Kidney epithelial cell (primary cell): Measurements from ENCODE around the gene TUBA8. TPM values are rescaled to one million over a fixed set of nuclear protein-coding genes. Genes with fewer than 3 reads are reported as not detected.

ENCODE experiments used
- DNase-seq: peaks from one replicate; pipeline ENCODE4 v3.0.0-alpha.2; 2010; ENCODE audit warnings: low read depth
- H3K27me3 ChIP-seq: 2 replicates; pipeline ENCODE4 v1.6.0; 2011; ENCODE audit warnings: low read length; ENCODE audit not compliant: control insufficient read depth, insufficient read depth
- H3K36me3 ChIP-seq: 2 replicates; pipeline ENCODE4 v1.5.1; 2011; ENCODE audit warnings: low read length; ENCODE audit not compliant: control insufficient read depth, insufficient read depth
- H3K4me3 ChIP-seq: 2 replicates; pipeline ENCODE4 v1.5.1; 2011; ENCODE audit warnings: low read depth, mild to moderate bottlenecking, control low read depth, low read length
- CTCF ChIP-seq: IDR thresholded peaks from 2 replicates; pipeline ENCODE4 v1.5.1; 2011; ENCODE audit warnings: mild to moderate bottlenecking, moderate library complexity, low read length, control low read depth, inconsistent platforms; ENCODE audit not compliant: insufficient read depth, poor library complexity, severe bottlenecking
- total RNA-seq: library from RNA; depleted of rRNA; stranded (reverse); fragments of >200 nt; gene quantifications from 2 replicates; pipeline ENCODE4 v1.2.3, GENCODE V29; 2015

TUBA8 gene
- total RNA-seq, 1 donor from 2014 or later: 2.2 TPM

- peaks cover 3% of the 10 kb centered on the region for H3K36me3 ChIP-seq
- no peak for TF ChIP-seq CTCF
- DNase-seq: no peak
- H3K4me3 ChIP-seq: no peak overlapping the region
- H3K27me3 ChIP-seq: no peaks in the 10 kb centered on the region
These were observed 29.2 kb upstream of the TUBA8 start for GRCh38 chr22:18081416-18081815.

GRCh38 chr22:18082467-18082866 lies 28.1 kb upstream of the TUBA8 start:
- Histone ChIP-seq H3K36me3 (peaks cover 3% of the 10 kb centered on the region), H3K4me3 (no peak overlapping the region), H3K27me3 (no peaks in the 10 kb centered on the region)
- DNase-seq: no peak
- no peak for TF ChIP-seq CTCF

GRCh38 chr22:18083406-18083805 lies 27.2 kb upstream of the TUBA8 start:
- Histone ChIP-seq H3K27me3 (no peaks in the 10 kb centered on the region), H3K36me3 (peaks cover 3% of the 10 kb centered on the region), H3K4me3 (no peak overlapping the region)
- DNase-seq: no peak
- TF ChIP-seq CTCF: no peak

GRCh38 chr22:18085188-18085587 lies 25.4 kb upstream of the TUBA8 start:
- Histone ChIP-seq H3K27me3 (no peaks in the 10 kb centered on the region), H3K36me3 (peaks cover 3% of the 10 kb centered on the region), H3K4me3 (no peak overlapping the region)
- TF ChIP-seq CTCF: no peak
- no peak for DNase-seq

- Histone ChIP-seq H3K36me3 (peaks cover 3% of the 10 kb centered on the region), H3K4me3 (no peak overlapping the region), H3K27me3 (no peaks in the 10 kb centered on the region)
- no peak for DNase-seq
- TF ChIP-seq CTCF: no peak
These were observed 23.2 kb upstream of the TUBA8 start for GRCh38 chr22:18087350-18087855.

- Histone ChIP-seq H3K27me3 (no peaks in the 10 kb centered on the region), H3K36me3 (peaks cover 3% of the 10 kb centered on the region), H3K4me3 (no peak overlapping the region)
- TF ChIP-seq CTCF: no peak
- no peak for DNase-seq
These were observed 21.6 kb upstream of the TUBA8 start for GRCh38 chr22:18088825-18089568.
